ENCODE data around the gene LARGE1. TPM values are rescaled to one million over a fixed set of nuclear protein-coding genes. Genes with fewer than 3 reads are reported as not detected.

LARGE1 gene
- total RNA-seq, 1 donor from 2014 or later: 81.6 TPM

GRCh38 chr22:33524511-33525260 lies 395.6 kb downstream of the LARGE1 start:
- no peak for DNase-seq (ENCODE audit: low spot score)

- no peak for DNase-seq (ENCODE audit: low spot score)
These were observed 398.2 kb downstream of the LARGE1 start for GRCh38 chr22:33521879-33522665.

- no peak for DNase-seq (ENCODE audit: low spot score)
These were observed 399.1 kb downstream of the LARGE1 start for GRCh38 chr22:33520904-33521780.

GRCh38 chr22:33519974-33520903 lies 400.0 kb downstream of the LARGE1 start:
- no peak for DNase-seq (ENCODE audit: low spot score)

- DNase-seq (ENCODE audit: low spot score): no peak
These were observed 401.0 kb downstream of the LARGE1 start for GRCh38 chr22:33519071-33519973.

GRCh38 chr22:33518405-33518804 lies 401.9 kb downstream of the LARGE1 start:
- no peak for DNase-seq (ENCODE audit: low spot score)

GRCh38 chr22:33515795-33516194 lies 404.5 kb downstream of the LARGE1 start:
- no peak for DNase-seq (ENCODE audit: low spot score)

GRCh38 chr22:33513388-33514338 lies 406.6 kb downstream of the LARGE1 start:
- no peak for DNase-seq (ENCODE audit: low spot score)

GRCh38 chr22:33512908-33513307 lies 407.4 kb downstream of the LARGE1 start:
- DNase-seq (ENCODE audit: low spot score): no peak

- DNase-seq (ENCODE audit: low spot score): no peak
These were observed 409.8 kb downstream of the LARGE1 start for GRCh38 chr22:33510429-33510904.

GRCh38 chr22:33504941-33505625 lies 415.2 kb downstream of the LARGE1 start:
- no peak for DNase-seq (ENCODE audit: low spot score)

GRCh38 chr22:33496112-33496511 lies 424.2 kb downstream of the LARGE1 start:
- no peak for DNase-seq (ENCODE audit: low spot score)

- no peak for DNase-seq (ENCODE audit: low spot score)
These were observed 426.6 kb downstream of the LARGE1 start for GRCh38 chr22:33493476-33494205.

GRCh38 chr22:33492210-33492651 lies 428.0 kb downstream of the LARGE1 start:
- DNase-seq (ENCODE audit: low spot score): no peak

- DNase-seq (ENCODE audit: low spot score): no peak
These were observed 433.1 kb downstream of the LARGE1 start for GRCh38 chr22:33487041-33487716.

GRCh38 chr22:33481550-33481949 lies 438.7 kb downstream of the LARGE1 start:
- DNase-seq (ENCODE audit: low spot score): no peak

Data from ureter (tissue), 1 donor.